GM18498 (cell line): Measurements from ENCODE around the gene NT5C1B.
A peak's percentile ranks its signal among the peaks of the same experiment; 100 is the strongest.

Experiments used
- ATAC-seq: cut with Tn5 transposase; IDR thresholded peaks from one replicate; pipeline ENCODE4 v1.9.1; 2021; ENCODE audit warnings: mild to moderate bottlenecking, moderate library complexity; ENCODE audit not compliant: unreplicated experiment

Gene NT5C1B

GRCh38 chr2:18600255-18600613 lies 10.9 kb upstream of the NT5C1B start:
- ATAC-seq, result no peak

DNA sequence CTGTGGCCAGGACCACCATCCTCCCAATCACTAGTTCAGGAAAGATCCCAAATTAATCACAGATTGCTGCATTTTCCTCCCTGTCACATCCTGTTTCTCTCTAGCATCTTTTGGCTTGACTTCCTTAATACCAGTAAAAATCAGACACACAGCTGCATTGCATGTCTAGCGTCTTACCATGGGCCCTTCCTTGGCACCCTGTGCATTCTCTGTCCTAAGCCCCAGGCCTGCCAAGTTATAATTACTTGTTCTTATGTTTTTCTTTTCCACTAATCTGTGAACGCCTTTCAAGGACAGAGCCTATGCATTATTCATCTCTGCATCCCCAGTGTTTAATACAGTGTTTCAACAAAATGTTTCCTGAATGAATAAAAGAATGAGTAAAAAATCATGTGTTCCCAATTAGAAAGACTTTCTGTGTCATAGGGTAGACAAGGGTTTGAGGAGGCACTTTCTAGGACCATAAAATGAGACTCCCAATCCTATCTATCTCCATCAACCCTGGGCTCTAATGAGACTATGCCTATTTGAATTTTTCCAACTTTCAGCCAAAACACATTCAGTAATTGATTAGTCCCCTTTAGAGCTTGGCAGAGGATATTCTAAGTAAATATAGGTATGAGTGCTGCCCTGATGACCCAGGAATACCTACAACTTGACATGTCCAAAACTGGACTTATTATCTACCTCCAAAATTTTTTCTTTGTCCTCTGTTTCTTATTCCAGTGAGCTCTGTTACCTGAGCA lies 10.3 kb upstream of the NT5C1B start:
- ATAC-seq, result no peak

GRCh38 chr2:18598848-18599484 lies 9.6 kb upstream of the NT5C1B start:
- ATAC-seq, result no peak

DNA sequence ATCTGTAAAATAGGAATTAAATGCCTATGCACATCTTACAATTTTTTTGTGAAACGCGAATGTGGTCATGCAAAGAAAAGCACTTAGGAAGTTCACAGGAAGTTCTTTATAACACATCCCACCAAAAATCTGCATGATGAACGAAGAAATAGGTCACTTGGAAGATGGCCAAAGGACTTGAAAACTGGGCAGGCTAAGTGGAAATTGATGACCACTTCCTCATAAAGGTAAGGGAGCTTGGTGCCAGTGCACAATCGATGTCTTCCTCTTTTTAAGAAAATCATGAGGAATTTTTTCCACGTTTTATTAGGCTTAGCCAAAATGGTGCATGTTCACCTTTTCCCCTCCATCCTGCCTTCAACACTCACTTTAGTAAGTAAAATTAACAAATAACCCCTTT lies 8.2 kb upstream of the NT5C1B start:
- ATAC-seq, result no peak

GRCh38 chr2:18596993-18597392 lies 7.6 kb upstream of the NT5C1B start:
- ATAC-seq, result no peak

DNA sequence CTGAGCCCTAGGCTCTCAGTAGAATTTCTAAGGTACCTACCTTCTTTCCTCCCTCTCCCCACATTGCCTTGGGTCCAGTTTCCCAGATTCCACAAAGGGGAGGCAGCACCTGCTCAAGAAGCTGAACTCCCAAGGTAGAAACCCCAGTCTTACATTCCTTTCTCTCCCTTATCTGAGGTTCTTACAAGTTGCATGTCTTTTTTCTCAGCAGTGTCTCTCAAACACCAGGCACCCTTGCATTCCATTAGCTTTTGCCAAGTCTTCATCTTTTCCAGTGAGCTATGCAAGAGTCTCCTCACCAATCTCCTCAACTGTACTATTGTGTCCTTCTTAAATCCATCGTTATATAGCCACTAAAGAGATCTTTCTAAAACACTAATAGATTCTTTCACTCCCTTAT lies 4.1 kb upstream of the NT5C1B start:
- ATAC-seq, result no peak

GRCh38 chr2:18592372-18592771 lies 3.0 kb upstream of the NT5C1B start:
- no peak for ATAC-seq

DNA sequence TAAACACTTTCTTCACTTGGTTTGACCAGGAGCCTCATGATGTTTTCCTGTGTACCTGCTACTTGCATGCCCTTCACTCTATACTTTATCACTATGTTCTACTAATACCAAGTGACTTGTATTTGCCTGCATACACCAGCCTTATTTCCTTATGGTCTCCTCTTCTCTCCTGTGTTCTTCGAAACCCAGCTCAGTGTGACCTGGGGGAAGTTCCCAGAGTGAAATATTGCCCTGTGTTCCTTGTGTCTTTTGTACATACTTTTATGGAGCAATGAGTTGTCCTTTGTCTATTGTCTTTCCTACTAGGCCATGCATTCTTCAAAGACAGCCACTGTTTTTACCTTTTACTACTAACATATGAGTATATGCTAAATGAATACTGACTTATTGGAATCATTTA lies 567 bp downstream of the NT5C1B start:
- no peak for ATAC-seq

GRCh38 chr2:18588049-18588448 lies 1.3 kb downstream of the NT5C1B start:
- no peak for ATAC-seq

DNA sequence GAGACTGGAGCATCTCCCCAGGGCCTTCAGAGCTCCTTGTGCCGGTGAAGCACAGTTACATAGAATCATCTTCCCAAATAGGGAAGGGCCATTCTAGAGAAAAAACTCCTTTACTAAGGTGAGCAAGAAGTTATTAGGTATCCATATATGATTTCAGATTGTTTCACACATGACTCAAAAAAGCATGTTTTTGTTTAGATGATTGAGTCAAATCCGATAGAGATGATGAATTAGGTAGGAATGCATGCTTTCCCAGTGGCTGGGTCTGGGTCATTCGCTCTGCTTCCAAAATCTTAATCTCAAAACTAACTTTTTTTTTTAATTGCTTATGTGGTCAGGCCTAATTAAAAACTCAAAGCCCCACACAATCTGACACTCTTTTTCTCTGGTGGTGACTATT lies 3.8 kb downstream of the NT5C1B start:
- ATAC-seq, result no peak

- no peak for ATAC-seq
Measured at GRCh38 chr2:18584608-18584954, 4.8 kb downstream of the NT5C1B start.

DNA sequence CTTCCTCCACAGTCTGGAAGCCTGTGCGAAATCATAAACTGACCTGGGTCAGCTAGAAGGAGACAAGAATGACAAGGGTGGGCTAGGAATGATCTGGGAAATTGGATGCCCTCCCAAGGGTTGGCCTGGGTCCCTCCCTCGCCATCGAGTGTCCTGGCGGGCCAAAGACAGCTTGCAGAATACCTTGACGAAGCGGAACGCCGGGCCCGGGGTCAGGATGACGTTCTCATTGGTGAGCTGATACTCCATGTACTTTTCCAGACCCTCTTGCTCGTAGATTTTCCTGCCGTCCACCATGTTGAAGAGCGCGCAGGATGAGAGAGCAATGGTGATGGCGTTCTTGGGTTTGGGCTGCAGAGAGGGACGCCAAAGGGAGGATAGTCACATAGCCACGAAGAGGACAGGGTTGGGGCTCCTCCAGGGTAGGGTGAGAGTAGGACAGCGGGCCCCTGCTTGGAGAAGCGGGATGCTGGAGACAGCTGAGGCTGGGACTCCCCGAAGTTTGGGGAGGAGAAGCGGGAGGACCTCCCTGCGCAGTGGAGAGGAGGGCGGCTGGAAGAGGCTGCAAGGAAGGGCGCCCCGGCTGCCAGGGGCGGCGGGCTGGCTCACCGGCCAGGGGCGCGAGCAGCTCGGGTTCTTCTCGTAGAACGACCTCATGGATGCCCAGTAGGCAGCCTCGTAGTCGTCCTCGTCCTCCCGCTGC lies 5.3 kb downstream of the NT5C1B start:
- no peak for ATAC-seq

DNA sequence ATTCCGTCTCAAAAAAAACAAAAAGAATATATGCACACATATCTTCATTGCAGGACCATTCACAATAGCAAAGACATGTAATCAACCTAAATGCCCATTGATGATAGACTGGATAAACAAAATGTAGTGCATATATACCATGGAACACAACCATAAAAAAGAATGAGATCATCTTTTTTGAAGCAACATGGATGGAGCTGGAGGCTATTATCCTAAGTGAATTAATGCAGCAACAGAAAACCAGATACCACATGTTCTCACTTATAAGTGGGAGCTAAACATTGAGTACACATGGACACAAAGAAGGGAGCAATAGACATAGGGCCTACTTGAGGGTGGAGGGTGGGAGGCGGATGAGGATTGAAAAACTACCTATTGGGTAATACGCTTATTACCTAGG lies 8.8 kb downstream of the NT5C1B start:
- no peak for ATAC-seq

DNA sequence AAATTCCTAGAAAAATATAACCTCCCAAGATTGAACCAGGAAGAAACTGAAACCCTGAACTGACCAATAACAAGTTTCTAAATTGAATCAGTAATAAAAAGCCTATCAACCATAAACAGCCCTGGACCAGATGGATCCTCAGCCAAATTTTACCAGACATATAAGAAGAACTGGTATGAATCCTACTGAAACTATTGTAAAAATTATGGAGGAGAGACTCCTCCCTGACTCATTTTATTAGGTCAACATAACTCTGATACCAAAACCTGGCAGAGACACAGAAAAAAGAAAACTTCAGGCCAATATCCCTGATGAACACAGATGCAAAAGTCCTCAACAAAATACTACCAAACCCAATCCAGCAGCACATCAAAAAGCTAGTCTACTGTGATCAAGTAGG lies 11.3 kb downstream of the NT5C1B start:
- ATAC-seq, result no peak

DNA sequence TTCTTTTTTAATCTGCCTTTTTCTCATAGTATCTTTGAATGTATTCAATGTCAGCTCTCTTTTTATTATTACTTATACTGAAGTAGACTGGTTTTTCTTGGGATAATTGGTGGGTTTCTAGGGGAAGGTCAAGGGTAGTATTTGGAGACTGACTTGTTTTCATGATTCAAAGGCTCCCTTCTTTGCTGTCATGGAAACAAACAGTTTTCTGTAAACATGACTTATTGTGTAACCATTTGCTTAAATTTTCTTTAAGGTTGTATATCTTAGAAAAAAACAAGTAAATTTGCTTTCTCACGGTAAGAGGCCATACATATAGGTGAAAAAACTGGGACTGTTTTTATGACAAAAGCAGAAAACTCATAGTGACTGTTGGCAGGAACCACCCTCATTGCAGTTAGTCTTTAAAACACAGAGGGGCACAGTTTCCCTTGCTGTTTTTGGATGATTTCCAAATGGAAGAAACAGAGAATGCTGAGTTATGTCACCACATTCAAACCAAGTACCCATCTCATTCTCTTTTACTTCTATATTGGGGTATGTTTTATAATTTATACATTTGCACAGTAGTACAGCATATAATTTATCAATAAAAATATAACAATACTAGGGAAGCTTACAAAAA lies 23.1 kb downstream of the NT5C1B start:
- no peak for ATAC-seq

GRCh38 chr2:18560797-18561085 lies 28.6 kb downstream of the NT5C1B start:
- no peak for ATAC-seq

DNA sequence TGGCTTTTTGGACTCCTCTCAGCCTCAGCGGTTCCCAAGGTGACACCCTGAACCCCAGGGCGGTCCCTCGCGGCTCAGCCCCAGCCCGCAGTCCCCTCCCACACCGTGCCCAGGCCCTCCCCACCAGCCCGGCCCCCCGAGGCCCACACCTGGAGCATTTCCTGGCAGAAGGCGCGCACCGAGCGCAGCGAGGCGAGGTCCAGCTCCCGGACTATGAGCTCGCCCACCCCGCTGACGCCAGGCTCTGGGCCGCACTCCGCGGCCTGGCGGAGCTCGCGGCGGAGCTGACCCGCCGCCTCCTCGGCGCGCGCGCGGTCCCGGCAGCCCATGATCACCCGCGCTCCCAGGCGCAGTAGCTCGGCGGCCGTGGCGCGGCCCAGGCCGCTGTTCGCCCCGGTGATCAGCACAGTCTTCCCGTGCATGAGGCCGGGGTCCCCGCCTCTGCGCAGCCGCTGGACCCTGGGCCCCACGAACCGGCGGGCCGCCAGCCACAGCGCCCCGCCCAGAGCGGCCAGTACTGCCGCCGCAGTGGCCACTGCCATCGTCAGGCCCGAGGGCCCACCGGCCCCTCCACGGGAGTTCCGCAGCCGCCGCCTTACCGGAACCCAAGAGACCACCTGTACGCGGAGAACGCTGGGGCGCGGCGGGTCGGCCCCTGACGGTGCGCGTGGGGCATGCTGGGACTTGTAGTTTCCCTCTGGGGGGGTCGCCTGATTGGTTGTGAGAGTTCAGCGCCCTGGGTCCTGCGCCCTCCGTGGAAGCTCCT lies 29.2 kb downstream of the NT5C1B start, which contains the start of gene RDH14:
TSS of gene RDH14 (minus strand) at position 623 of the 766 bp plus-strand sequence. CDS start at position 542, 81 bp downstream.
- ATAC-seq, result peak; percentile 94

DNA sequence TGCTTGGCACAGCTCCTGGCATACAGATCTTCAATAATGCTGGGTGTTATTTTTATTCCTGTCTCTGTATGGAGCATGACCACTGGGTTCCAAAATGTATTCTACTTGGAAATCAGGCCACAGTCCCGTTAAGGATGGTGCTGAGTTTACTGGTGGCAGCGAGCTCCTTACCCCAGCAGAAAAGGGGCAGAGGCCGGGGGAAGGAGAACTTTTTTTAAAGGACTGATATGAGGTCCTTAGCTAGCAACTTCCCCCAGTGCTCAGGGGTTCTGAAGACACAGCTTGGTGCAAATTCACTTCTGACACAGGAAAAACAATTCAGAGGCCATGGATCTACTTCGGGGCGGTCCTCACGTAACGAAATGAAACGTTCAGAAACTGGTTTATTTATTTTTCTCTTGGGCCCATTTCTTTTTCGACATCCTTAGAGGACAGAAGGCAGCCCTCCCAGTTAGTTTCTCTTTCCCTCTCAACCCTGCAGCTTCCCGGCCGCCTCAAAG lies 29.8 kb downstream of the NT5C1B start:
- ATAC-seq, result no peak

GRCh38 chr2:18558458-18558857 lies 30.9 kb downstream of the NT5C1B start:
- ATAC-seq, result no peak

GRCh38 chr2:18557121-18557520 lies 32.2 kb downstream of the NT5C1B start:
- no peak for ATAC-seq
